Epithelial cell of proximal tubule (primary cell): Measurements from ENCODE around the gene KSR2. TPM values are rescaled to one million over a fixed set of nuclear protein-coding genes. Genes with fewer than 3 reads are reported as not detected.
A peak's percentile ranks its signal among the peaks of the same experiment; 100 is the strongest.

Source experiments
- DNase-seq: peaks from one replicate; pipeline ENCODE4 v3.0.0-alpha.2; 2011; ENCODE audit warnings: low read depth
- H3K4me3 ChIP-seq: 2 replicates; pipeline ENCODE4 v1.5.1; 2011; ENCODE audit warnings: low read depth, mild to moderate bottlenecking, low read length
- CTCF ChIP-seq: conservative IDR thresholded peaks from 2 replicates; pipeline ENCODE4 v1.5.1; 2012; ENCODE audit warnings: low read depth, mild to moderate bottlenecking, low read length
- total RNA-seq: library from RNA; depleted of rRNA; stranded (reverse); fragments of >200 nt; gene quantifications from 2 replicates; pipeline ENCODE4 v1.2.3, GENCODE V29; 2015

The KSR2 gene
- total RNA-seq, 1 donor from 2014 or later: 0.29 TPM

DNA sequence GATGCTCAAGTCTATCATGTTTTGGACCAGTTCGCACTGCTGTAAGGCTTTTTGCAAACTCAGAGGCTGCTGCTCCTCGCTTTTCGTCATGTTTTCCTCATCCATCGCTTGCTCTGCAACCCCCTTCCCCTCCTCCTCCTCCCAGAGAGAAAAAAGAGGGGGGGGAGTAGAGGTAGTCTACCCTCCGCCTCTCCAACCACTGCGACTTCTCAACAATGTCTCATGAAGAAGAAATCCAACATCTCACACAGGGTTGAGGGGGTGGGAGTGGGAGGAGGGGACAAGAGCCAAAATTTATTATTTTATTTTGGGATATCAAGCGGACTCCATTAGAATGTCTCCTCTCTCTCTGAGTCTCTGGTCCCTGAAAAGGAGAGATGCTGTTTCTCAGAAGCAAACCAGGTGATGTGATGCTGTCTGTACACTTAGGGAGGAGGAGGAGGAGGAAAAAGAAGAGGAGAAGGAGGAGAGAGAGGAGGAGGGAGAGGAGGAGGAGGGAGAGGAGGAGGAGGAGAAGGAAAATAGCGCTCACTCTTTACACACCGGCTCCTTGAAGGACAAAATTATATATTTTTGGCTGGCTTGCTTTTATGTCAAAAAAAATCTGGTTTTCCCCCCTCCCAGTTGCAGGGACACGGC, 520 bp downstream of the KSR2 start:
- TF ChIP-seq CTCF: no peak
- H3K4me3 ChIP-seq: peak overlapping the region; percentile 62
- DNase-seq: no peak

GRCh38 chr12:117967512-117967911, 1.3 kb downstream of the KSR2 start:
- DNase-seq: no peak

DNA sequence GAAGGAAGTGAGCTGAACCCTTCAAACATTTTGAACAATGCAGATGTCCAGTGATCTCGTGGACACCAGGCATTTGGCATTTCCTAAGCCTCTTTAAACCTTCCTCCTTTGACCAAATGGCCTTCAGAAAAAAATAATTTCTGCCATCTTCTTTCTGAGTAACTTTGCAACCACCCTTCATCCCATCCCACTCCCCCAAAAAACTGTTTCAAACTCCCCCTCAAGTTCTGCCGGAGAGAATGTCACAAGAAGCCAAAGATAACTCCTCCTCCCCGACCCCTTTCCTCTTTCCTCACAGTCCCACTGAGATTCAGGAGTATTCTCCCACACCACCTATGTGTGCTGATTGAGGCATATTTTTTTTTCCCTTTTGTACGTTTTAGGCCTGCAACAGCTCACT, 1.7 kb downstream of the KSR2 start:
- no peak for TF ChIP-seq CTCF
- H3K4me3 ChIP-seq: no peak overlapping the region
- no peak for DNase-seq

More at GRCh38 chr12:117967512-117967911, 1.3 kb downstream of the KSR2 start:
- TF ChIP-seq CTCF: no peak
- H3K4me3 ChIP-seq: no peak overlapping the region

GRCh38 chr12:117966511-117966910, 2.3 kb downstream of the KSR2 start:
- DNase-seq: no peak
- no peak overlapping the region for H3K4me3 ChIP-seq
- TF ChIP-seq CTCF: no peak

- no peak for DNase-seq
- TF ChIP-seq CTCF: no peak
- H3K4me3 ChIP-seq: no peak overlapping the region
Measured at GRCh38 chr12:117963836-117964235, 5.0 kb downstream of the KSR2 start.

- no peak for TF ChIP-seq CTCF
- DNase-seq: no peak
- no peak overlapping the region for H3K4me3 ChIP-seq
Measured at GRCh38 chr12:117936722-117937484, 31.9 kb downstream of the KSR2 start.
